ENCODE results near the gene REXO4. TPM values are rescaled to one million over a fixed set of nuclear protein-coding genes. Genes with fewer than 3 reads are reported as not detected.

REXO4 gene
- total and polyA plus RNA-seq, 2 of the 8 experiments (the other 6 are each of a cell fraction or from before 2014, with no cell fraction given), result 19.1 to 38.3 TPM

GRCh38 chr9:133428617-133429101 is 10.8 kb upstream of the REXO4 start (continued):
- no peak for TF ChIP-seq SP4 (IDR thresholded peaks at IDR 0.05; ENCODE audit: low read length)
- no peak for TF ChIP-seq GABPA (IDR thresholded peaks at IDR 0.05; ENCODE audit: borderline replicate concordance, insufficient read depth, low read length)
- TF ChIP-seq ASH2L (IDR thresholded peaks at IDR 0.05; ENCODE audit: low read length), result no peak
- TF ChIP-seq E2F6 (IDR thresholded peaks at IDR 0.05), result peak; percentile 70
- TF ChIP-seq KDM4A (IDR thresholded peaks at IDR 0.05; ENCODE audit: low read depth, low read length, severe bottlenecking), result no peak
- TF ChIP-seq CTCF (IDR thresholded peaks at IDR 0.05; ENCODE audit: control extremely low read depth in 1 of 3, insufficient read depth in 1 of 3, low read depth in 1 of 3, low read length in 3 of 3), result no peak
- TF ChIP-seq FOSL1 (IDR thresholded peaks at IDR 0.05; ENCODE audit: insufficient read depth, low read depth, low read length), result no peak

All from H1 (cell line).